Astrocyte of the cerebellum (primary cell): ENCODE results near the gene IWS1.

Experiments
- DNase-seq: peaks from one replicate; pipeline ENCODE4 v3.0.0-alpha.2; 2011; ENCODE audit warnings: low read depth
- H3K4me3 ChIP-seq: 2 replicates; pipeline ENCODE4 v1.5.1; 2011; ENCODE audit warnings: mild to moderate bottlenecking, low read depth, low read length, moderate library complexity
- CTCF ChIP-seq: IDR thresholded peaks from 2 replicates; pipeline ENCODE4 v1.5.1; 2012; ENCODE audit warnings: low read length, low read depth, moderate library complexity, mild to moderate bottlenecking; ENCODE audit errors: missing control alignments
- in situ Hi-C: cut with HindIII; loops from 2 replicates; pipeline ENCODE4 v1.10.0; 2017; ENCODE audit warnings: low sequenced_read_pairs

The IWS1 gene

DNA sequence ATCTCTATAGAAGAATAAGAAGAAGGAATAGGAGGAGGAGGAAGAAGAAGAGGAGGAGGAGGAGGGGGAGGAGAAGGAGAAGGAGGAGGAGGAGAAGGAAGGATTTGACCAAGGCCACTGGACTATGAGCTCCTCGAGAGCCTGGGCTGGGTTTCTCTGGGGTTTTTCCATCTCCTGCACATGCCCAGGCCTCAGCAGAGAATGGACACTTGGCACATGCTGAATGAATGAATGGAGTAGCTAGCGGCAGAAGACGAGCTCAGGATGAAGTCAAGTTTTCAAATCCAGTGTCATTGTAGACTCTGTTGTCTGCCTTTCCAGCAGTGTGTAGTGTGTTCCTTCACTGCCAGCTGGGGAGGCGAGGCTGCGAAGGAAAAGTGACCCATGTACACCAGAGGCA is 11.4 kb upstream of the IWS1 start:
- in situ Hi-C loops: no loop called here
- DNase-seq: no peak
- no peak overlapping the region for H3K4me3 ChIP-seq
- TF ChIP-seq CTCF: no peak

GRCh38 chr2:127536707-127537541 is 10.6 kb upstream of the IWS1 start:
- in situ Hi-C loops: no loop called here
- no peak for TF ChIP-seq CTCF

DNA sequence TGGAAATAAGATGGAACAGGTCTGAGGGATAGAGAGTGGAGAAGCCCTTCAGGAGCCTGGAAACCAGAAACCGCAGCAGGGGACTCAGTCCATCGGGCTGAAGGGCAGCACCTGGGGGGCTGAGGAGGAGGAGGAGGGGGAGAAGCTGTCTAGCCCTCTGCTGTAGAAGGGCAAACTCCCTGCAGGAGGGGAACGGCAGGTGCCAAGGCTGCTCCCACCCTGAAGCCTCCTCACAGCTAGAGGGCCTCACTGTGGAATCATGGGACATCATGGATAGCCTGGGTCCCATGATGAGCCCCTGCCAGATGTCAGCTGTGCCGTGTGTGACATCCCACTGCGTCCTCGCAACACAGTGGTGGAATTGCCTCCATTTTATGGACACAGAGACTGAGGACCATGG is 9.6 kb upstream of the IWS1 start:
- TF ChIP-seq CTCF: no peak
- no peak overlapping the region for H3K4me3 ChIP-seq
- in situ Hi-C loops: no loop called here
- no peak for DNase-seq

More at GRCh38 chr2:127536707-127537541, 10.6 kb upstream of the IWS1 start:
- no peak for DNase-seq
- no peak overlapping the region for H3K4me3 ChIP-seq

DNA sequence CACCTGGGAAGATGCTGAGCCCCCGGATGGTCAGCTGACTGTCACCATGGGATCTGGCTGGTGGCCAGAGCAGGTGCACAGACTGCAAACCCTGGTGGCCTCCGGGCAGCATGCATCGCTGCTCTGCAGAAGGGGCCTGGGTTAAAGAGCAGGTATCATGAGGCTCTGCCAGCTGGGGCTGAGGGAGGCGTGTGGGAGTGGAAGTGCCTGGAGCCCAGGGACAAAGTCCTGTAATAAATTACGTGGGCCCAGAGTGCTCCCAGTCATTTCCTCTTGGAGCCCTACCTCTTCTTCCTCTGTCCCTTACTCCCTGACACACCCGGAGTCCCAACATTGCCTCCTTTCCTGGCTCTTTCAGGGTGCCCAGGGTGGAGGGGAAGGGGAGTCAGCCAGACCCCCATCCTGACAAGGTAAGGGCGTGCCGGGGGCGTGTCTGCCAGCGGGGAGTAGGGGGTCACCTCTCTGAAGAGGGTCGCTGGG is 9.2 kb upstream of the IWS1 start, which contains the start of gene MYO7B:
MYO7B (plus strand) TSS at position 262 of the 480 bp plus-strand sequence. CDS start 24,040 bp downstream, outside the sequence.
- no peak for DNase-seq
- in situ Hi-C loops: no loop called here
- no peak for TF ChIP-seq CTCF
- H3K4me3 ChIP-seq: no peak within 1 kb of the TSS

DNA sequence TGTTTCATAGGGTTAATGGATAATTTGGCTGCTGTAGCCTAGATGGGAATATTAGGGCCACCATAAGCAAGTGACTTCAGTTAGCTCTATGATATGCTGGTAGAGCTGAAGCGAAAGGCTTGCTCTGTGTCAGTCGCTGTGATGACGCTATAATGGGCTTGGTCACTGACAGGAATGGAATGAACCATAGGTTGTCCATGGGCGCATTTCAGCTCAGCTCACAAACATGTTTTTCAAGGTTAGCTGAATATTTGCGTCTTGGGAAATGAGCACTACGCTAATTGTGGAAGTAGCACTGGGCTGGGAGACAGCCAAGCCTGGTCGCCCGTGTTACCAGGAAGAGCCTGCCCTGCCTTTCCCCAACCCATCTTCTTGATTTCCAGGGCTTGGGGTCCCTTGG is 6.0 kb upstream of the IWS1 start:
- H3K4me3 ChIP-seq: no peak overlapping the region
- no peak for DNase-seq
- TF ChIP-seq CTCF: no peak
- in situ Hi-C loops: no loop called here

DNA sequence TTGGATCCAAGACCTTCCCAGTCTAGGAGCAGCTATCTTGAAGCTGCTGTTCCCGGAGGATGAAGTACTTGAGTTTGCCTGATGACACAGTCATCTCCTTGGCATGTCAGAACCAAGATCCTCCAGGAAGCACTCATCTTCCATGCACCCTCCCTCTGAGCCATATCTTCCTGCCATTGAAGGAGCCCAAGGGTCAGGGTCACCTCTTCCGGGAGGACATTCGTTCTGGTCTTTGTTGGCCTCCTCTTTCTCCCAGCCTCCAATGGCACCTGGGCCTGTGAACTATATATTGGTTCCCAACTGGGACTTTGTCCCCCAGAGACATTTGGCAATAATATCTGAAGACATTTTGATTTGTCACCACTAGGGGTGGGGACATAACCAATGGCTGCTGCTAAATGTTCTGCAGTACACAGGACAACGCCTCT is 4.9 kb upstream of the IWS1 start:
- no peak overlapping the region for H3K4me3 ChIP-seq
- no peak for DNase-seq
- in situ Hi-C loops: no loop called here
- no peak for TF ChIP-seq CTCF
